ENCODE results near the gene TFIP11. TPM values are rescaled to one million over a fixed set of nuclear protein-coding genes. Genes with fewer than 3 reads are reported as not detected.

The TFIP11 gene
- total RNA-seq, 1 experiment from 2014 or later, result 39.8 TPM

DNA sequence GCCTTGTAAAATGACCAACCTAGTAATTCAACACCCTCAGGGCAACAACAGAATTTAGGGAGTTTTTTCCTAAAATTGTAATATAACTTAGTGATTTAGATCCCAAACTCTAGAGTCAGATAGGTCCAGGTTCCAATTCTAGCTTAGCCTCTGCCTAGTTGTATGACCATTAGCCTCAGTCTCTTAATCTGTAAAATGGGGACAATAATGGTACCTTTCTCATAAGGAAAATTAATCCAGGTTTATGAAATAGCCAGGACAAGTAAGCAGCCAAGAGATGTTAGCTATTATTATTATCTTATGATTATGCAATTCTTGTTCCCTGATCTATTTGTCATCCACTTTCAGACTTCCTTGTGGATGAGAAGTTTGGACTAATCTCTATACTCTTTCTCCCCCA is 4.1 kb downstream of the TFIP11 start:
- H3K27ac Mint-ChIP-seq (ENCODE audit: unreplicated experiment), result no peak overlapping the region
- H3K4me3 Mint-ChIP-seq (ENCODE audit: low read depth, unreplicated experiment), result no peak overlapping the region
- CTCF ChIA-PET, result interaction anchor here (0.7 kb wide), 1 partner anchor 163 kb away, joined by 3 read pairs; no protein-coding TSS in a partner anchor
- TF ChIP-seq CTCF (IDR thresholded peaks at IDR 0.05; ENCODE audit: unreplicated experiment), result no peak
- no peaks in the 10 kb centered on the region for H3K27me3 Mint-ChIP-seq (ENCODE audit: unreplicated experiment)
- no peak for DNase-seq
- intact Hi-C loops (cut with micrococcal nuclease; ENCODE audit: unreplicated experiment), result no loop called here
- BruUV-seq (replicated peaks), result no TSS peak
- H3K4me1 Mint-ChIP-seq (ENCODE audit: low read depth, unreplicated experiment), result peaks cover 2% of the 10 kb centered on the region
- no peaks in the 10 kb centered on the region for H3K9me3 Mint-ChIP-seq (ENCODE audit: low read depth, unreplicated experiment)
- peaks cover 50% of the 10 kb centered on the region for H3K36me3 Mint-ChIP-seq (ENCODE audit: insufficient read depth, unreplicated experiment)

GRCh38 chr22:26503758-26504157 is 8.5 kb downstream of the TFIP11 start:
- CTCF ChIA-PET, result interaction anchor here (0.7 kb wide), 1 partner anchor 28 kb away, joined by 3 read pairs; no protein-coding TSS in a partner anchor
- H3K36me3 Mint-ChIP-seq (ENCODE audit: insufficient read depth, unreplicated experiment), result peaks cover 47% of the 10 kb centered on the region
- H3K4me1 Mint-ChIP-seq (ENCODE audit: low read depth, unreplicated experiment), result no peaks in the 10 kb centered on the region
- no peak for TF ChIP-seq CTCF (IDR thresholded peaks at IDR 0.05; ENCODE audit: unreplicated experiment)
- intact Hi-C loops (cut with micrococcal nuclease; ENCODE audit: unreplicated experiment), result no loop called here
- H3K9me3 Mint-ChIP-seq (ENCODE audit: low read depth, unreplicated experiment), result no peaks in the 10 kb centered on the region
- no peaks in the 10 kb centered on the region for H3K27me3 Mint-ChIP-seq (ENCODE audit: unreplicated experiment)
- H3K27ac Mint-ChIP-seq (ENCODE audit: unreplicated experiment), result no peak overlapping the region
- no TSS peak for BruUV-seq (replicated peaks)
- no peak overlapping the region for H3K4me3 Mint-ChIP-seq (ENCODE audit: low read depth, unreplicated experiment)
- DNase-seq, result no peak

DNA sequence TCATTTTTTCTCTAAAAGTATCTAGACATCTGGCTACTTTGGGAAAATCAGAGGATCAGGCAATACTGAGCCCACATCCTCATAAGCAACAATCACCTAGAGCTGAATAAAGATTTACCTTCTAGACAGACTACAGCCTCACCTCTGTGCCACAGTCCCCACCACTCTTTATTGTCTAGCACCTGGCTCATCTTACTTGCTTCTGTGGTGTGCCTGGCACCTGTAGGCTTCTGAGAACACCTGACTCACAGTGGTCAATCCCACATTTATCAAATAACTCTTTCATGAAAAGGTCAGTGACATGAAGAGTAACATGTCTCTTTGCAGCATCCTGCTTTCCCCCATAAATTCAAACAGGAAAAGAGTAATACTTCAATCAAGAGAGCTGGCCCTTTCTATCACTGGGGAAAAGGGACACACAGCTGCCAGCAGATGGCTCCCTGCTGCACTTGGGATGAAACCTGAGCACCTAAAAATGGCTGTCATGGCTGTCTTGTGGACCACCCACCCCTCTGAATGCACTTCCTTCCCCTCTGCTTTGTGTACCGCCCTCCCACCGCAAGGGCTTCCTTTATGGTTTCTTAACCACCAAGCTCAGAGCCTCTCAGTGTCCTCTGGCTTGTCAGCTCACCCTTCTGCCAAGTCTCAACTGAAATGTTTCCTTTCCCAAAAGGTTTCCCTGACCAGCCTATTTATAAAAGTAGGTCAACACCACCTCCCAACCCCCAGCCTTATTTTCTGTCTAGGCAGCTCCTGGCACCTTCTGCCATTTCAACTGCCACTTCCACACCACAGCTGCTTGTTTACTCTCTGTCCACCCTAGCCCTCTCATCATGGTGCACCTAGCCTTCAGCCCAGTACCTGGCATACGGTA is 9.3 kb downstream of the TFIP11 start:
- peaks cover 47% of the 10 kb centered on the region for H3K36me3 Mint-ChIP-seq (ENCODE audit: insufficient read depth, unreplicated experiment)
- no peaks in the 10 kb centered on the region for H3K4me1 Mint-ChIP-seq (ENCODE audit: low read depth, unreplicated experiment)

GRCh38 chr22:26501996-26502395 is 10.3 kb downstream of the TFIP11 start:
- Mint-ChIP-seq H3K27ac (ENCODE audit: unreplicated experiment) (no peak overlapping the region), H3K9me3 (ENCODE audit: low read depth, unreplicated experiment) (no peaks in the 10 kb centered on the region), H3K36me3 (ENCODE audit: insufficient read depth, unreplicated experiment) (peaks cover 55% of the 10 kb centered on the region), H3K27me3 (ENCODE audit: unreplicated experiment) (no peaks in the 10 kb centered on the region), H3K4me3 (ENCODE audit: low read depth, unreplicated experiment) (no peak overlapping the region), H3K4me1 (ENCODE audit: low read depth, unreplicated experiment) (no peaks in the 10 kb centered on the region)
- BruUV-seq (replicated peaks), result no TSS peak
- TF ChIP-seq CTCF (IDR thresholded peaks at IDR 0.05; ENCODE audit: unreplicated experiment), result no peak
- CTCF ChIA-PET, result interaction anchor here (0.6 to 1.3 kb wide), 3 partner anchors 10 to 229 kb away, joined by 3 to 9 read pairs (median 6); partner anchors contain the start of gene TFIP11
- DNase-seq, result no peak
- intact Hi-C loops (cut with micrococcal nuclease; ENCODE audit: unreplicated experiment), result no loop called here

More for the DNA sequence above, 9.3 kb downstream of the TFIP11 start:
- Mint-ChIP-seq H3K27me3 (ENCODE audit: unreplicated experiment) (no peaks in the 10 kb centered on the region), H3K4me3 (ENCODE audit: low read depth, unreplicated experiment) (no peak overlapping the region), H3K27ac (ENCODE audit: unreplicated experiment) (no peak overlapping the region), H3K9me3 (ENCODE audit: low read depth, unreplicated experiment) (no peaks in the 10 kb centered on the region)
- DNase-seq, result peak; percentile 14
- peak; percentile 61 for TF ChIP-seq CTCF (IDR thresholded peaks at IDR 0.05; ENCODE audit: unreplicated experiment)
- intact Hi-C loops (cut with micrococcal nuclease; ENCODE audit: unreplicated experiment), result no loop called here
- no TSS peak for BruUV-seq (replicated peaks)
- CTCF ChIA-PET, result interaction anchor here (0.7 to 1.3 kb wide), 3 partner anchors 9 to 163 kb away, joined by 3 read pairs; partner anchors contain the start of gene TFIP11
